Breast epithelium (tissue), 4 donors: ENCODE measurements around the gene ZMIZ1. TPM values are rescaled to one million over a fixed set of nuclear protein-coding genes. Genes with fewer than 3 reads are reported as not detected.

ENCODE experiments used
- DNase-seq, 2 donors: peaks; one replicate each; pipeline ENCODE4 v3.0.0-alpha.2; 2019; ENCODE audit warnings: low spot score in 2 of 2
- H3K27ac ChIP-seq, 2 donors: fragments of 200-600 bp; sonication (generic) in 1 of 2; one replicate each; pipeline ENCODE4 v1.5.1; 2016 to 2019; ENCODE audit warnings: mild to moderate bottlenecking in 1 of 2
- H3K27me3 ChIP-seq, 2 donors: fragments of 200-600 bp; sonication (generic) in 1 of 2; one replicate each; pipeline versions ENCODE4 v1.5.1 to v1.6.0; 2017 to 2019; ENCODE audit warnings: control low read depth in 1 of 2, mild to moderate bottlenecking in 1 of 2
- H3K36me3 ChIP-seq: fragments of 200-600 bp; one replicate; pipeline ENCODE4 v1.5.1; 2019
- H3K4me1 ChIP-seq, 2 donors: fragments of 200-600 bp; sonication (generic); one replicate each; pipeline ENCODE4 v1.5.1; 2016 to 2019; ENCODE audit warnings: control low read depth in 1 of 2
- H3K4me3 ChIP-seq, 3 donors: fragments of 200-600 bp; sonication (generic); 1 replicate in 2 of 3; 2 replicates in 1 of 3; pipeline ENCODE4 v1.5.1; 2016 to 2019; ENCODE audit warnings: mild to moderate bottlenecking in 3 of 3, moderate library complexity in 2 of 3
- H3K9me3 ChIP-seq, 2 donors: fragments of 200-600 bp; sonication (generic) in 1 of 2; one replicate each; pipeline ENCODE4 v1.5.1; 2016 to 2019; ENCODE audit warnings: control low read depth in 1 of 2
- CTCF ChIP-seq, 3 donors: fragments of 450-650 bp; IDR thresholded peaks; one replicate each; pipeline ENCODE4 v1.5.1; 2016 to 2017; ENCODE audit warnings: antibody characterized with exemption in 3 of 3, mild to moderate bottlenecking in 3 of 3, moderate library complexity in 3 of 3
- POLR2A ChIP-seq: fragments of 450-650 bp; IDR thresholded peaks from one replicate; pipeline ENCODE4 v1.6.1; 2016; ENCODE audit warnings: antibody characterized with exemption, mild to moderate bottlenecking, moderate library complexity
- POLR2AphosphoS5 ChIP-seq, 3 donors: sonication (generic); formaldehyde crosslinking; IDR thresholded peaks; one replicate each; pipeline ENCODE4 v1.6.1; 2017; ENCODE audit warnings: antibody characterized with exemption in 3 of 3
- intact Hi-C: fragments of 100-400 bp; cut with DNase I; formaldehyde crosslinking; loops from one replicate; pipeline ENCODE4 v1.15.1; 2023; ENCODE audit warnings: low total_unique reads
- total RNA-seq, 3 donors: library from RNA; depleted of rRNA; stranded (reverse); fragments of >200 nt; gene quantifications; one replicate each; pipeline ENCODE4 v1.1.0, GENCODE V29; 2016

Gene ZMIZ1
- total RNA-seq, 3 donors from 2014 or later: 34.4 to 63.7 (median 39.8) TPM

DNA sequence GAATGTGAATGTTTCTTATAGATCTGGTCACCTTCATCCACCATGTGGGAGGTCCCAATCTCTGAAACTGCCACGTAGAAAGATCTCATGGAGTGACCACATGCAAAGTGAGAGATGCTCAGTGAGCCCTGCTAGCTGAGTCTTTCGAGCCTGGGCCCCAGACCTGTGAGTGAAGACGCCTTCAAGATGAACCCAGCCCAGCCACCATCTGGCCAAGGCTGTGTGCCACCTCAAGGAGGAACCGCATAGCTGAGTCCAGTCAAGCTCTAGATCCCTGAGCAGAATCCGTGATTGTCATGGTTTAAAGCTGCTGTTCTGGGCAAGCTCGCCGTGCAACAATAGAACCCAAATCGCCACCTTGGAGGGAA, 258.3 kb downstream of the ZMIZ1 start:
- Histone ChIP-seq H3K27ac (no peak overlapping the region), H3K4me3 (no peak overlapping the region), H3K4me1 (no peaks in the 10 kb centered on the region), H3K27me3 (no peaks in the 10 kb centered on the region), H3K9me3 (no peaks in the 10 kb centered on the region), H3K36me3 (no peaks in the 10 kb centered on the region)
- DNase-seq: no peak
- TF ChIP-seq CTCF (IDR thresholded peaks at IDR 0.05): no peak
- no peak for TF ChIP-seq POLR2AphosphoS5 (IDR thresholded peaks at IDR 0.05)
- TF ChIP-seq POLR2A: no peak
- intact Hi-C loops: no loop called here

- no peaks in the 10 kb centered on the region for H3K4me1 ChIP-seq
- no peaks in the 10 kb centered on the region for H3K9me3 ChIP-seq
- intact Hi-C loops: no loop called here
- TF ChIP-seq POLR2AphosphoS5 (IDR thresholded peaks at IDR 0.05) (no peak), POLR2A (no peak), CTCF (IDR thresholded peaks at IDR 0.05) (no peak)
- H3K27me3 ChIP-seq: no peaks in the 10 kb centered on the region
- no peak for DNase-seq
- H3K27ac ChIP-seq: no peak overlapping the region
- H3K36me3 ChIP-seq: no peaks in the 10 kb centered on the region
- no peak overlapping the region for H3K4me3 ChIP-seq
Measured at GRCh38 chr10:79328147-79328701, 259.5 kb downstream of the ZMIZ1 start.

DNA sequence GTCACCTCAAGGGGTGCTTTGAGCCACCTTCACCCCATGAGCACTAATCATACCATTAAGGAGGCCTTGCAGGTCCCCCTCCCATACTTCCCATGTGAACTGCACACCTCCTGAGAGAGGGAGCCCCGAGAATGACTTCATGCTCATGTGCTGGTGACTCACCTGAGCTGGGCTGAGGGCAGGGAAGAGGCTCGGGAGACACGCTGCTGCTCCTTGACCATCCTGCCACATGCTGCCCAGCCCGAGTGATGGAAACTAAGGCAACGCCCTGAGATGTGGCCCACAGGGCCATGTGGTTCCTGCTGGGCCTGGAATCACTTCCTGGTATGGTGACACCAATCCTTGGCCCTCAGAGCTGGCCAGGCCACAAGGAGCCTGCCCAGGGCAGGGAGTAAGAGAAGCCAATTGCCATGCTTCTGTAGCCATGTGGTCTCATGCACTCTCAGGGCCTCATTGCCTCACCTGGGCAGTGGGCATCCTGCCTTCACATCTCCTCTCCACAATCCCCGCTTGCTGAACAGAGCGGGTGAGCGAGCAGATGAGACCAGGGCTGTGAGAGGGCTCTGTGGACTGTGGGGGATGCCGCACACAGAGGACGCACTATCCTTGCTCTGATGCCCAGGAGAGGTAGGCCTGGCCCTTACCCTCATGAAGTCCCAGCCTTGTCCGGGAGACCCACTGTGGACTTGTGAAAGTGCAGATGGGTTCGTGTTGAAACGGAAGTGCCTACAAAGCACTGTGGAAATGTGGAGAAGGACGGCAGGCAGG, 260.2 kb downstream of the ZMIZ1 start:
- intact Hi-C loops: no loop called here
- no peak overlapping the region for H3K27ac ChIP-seq
- H3K36me3 ChIP-seq: no peaks in the 10 kb centered on the region
- no peaks in the 10 kb centered on the region for H3K4me1 ChIP-seq
- no peak overlapping the region for H3K4me3 ChIP-seq
- no peaks in the 10 kb centered on the region for H3K9me3 ChIP-seq
- TF ChIP-seq POLR2A (no peak), CTCF (IDR thresholded peaks at IDR 0.05) (no peak), POLR2AphosphoS5 (IDR thresholded peaks at IDR 0.05) (no peak)
- DNase-seq: no peak
- no peaks in the 10 kb centered on the region for H3K27me3 ChIP-seq

GRCh38 chr10:79329529-79329928, 260.8 kb downstream of the ZMIZ1 start:
- H3K9me3 ChIP-seq: no peaks in the 10 kb centered on the region
- no peak overlapping the region for H3K27ac ChIP-seq
- DNase-seq: no peak
- no peak overlapping the region for H3K4me3 ChIP-seq
- H3K27me3 ChIP-seq: no peaks in the 10 kb centered on the region
- TF ChIP-seq POLR2AphosphoS5 (IDR thresholded peaks at IDR 0.05): no peak
- TF ChIP-seq POLR2A: no peak
- TF ChIP-seq CTCF (IDR thresholded peaks at IDR 0.05): no peak
- no peaks in the 10 kb centered on the region for H3K36me3 ChIP-seq
- intact Hi-C loops: no loop called here
- no peaks in the 10 kb centered on the region for H3K4me1 ChIP-seq

- TF ChIP-seq POLR2A: no peak
- no peak for TF ChIP-seq POLR2AphosphoS5 (IDR thresholded peaks at IDR 0.05)
- no peak for TF ChIP-seq CTCF (IDR thresholded peaks at IDR 0.05)
- no peak for DNase-seq
Measured at GRCh38 chr10:79331226-79331625, 262.5 kb downstream of the ZMIZ1 start.

More at GRCh38 chr10:79331226-79331625, 262.5 kb downstream of the ZMIZ1 start:
- no peak overlapping the region for H3K4me3 ChIP-seq
- no peaks in the 10 kb centered on the region for H3K9me3 ChIP-seq
- no peaks in the 10 kb centered on the region for H3K27me3 ChIP-seq
- H3K4me1 ChIP-seq: no peaks in the 10 kb centered on the region
- H3K36me3 ChIP-seq: no peaks in the 10 kb centered on the region
- intact Hi-C loops: loop anchor here (2.0 to 5.0 kb wide), 2 partner anchors 62 to 554 kb away; no protein-coding TSS in a partner anchor
- no peak overlapping the region for H3K27ac ChIP-seq
